HepG2 (cell line): ENCODE results near the gene FHIT. TPM values are rescaled to one million over a fixed set of nuclear protein-coding genes. Genes with fewer than 3 reads are reported as not detected.

Experiments used
- ATAC-seq: fragments of 200-7000 bp; cut with Tn5 transposase; 3 replicates; pipeline ENCODE4 v1.9.1; 2020; ENCODE audit warnings: mild to moderate bottlenecking, moderate library complexity
- BruUV-seq: library from RNA; stranded (reverse); fragments of 400-500 nt; replicated peaks from 2 replicates; lab custom pipeline; 2021; lab: Mats Ljungman, UMichigan
- CTCF ChIA-PET: fragments of 300-600 bp; formaldehyde crosslinking; extraction: SDS; loops from one replicate; lab custom pipeline; 2021; ENCODE audit warnings: low total read pairs, inconsistent platforms, low intra/inter-chr PET ratio; lab: Yijun Ruan, JAX
- POLR2A ChIA-PET: fragments of 350-600 bp; sonication (Branson Sonifier 250); formaldehyde crosslinking; loops from one replicate; lab custom pipeline; 2020; ENCODE audit warnings: antibody characterized with exemption, inconsistent platforms; lab: Yijun Ruan, JAX
- DNase-seq: peaks from one replicate; pipeline ENCODE4 v3.0.0-alpha.2; 2015; ENCODE audit warnings: low spot score
- FAIRE-seq: peaks from 3 replicates; lab custom pipeline; 2011; peaks lifted over from hg19 to GRCh38; lab: Jason Lieb, UNC
- H2AFZ ChIP-seq: one replicate; pipeline ENCODE4 v1.6.1; 2011; ENCODE audit warnings: low read length, inconsistent platforms
- H3K27ac ChIP-seq: fragments of 300-600 bp; 3 replicates; pipeline ENCODE4 v1.8.0; 2011; ENCODE audit warnings: mixed run types, mild to moderate bottlenecking, mixed read lengths, low read length, inconsistent platforms; ENCODE audit not compliant: insufficient read depth; ENCODE audit errors: extremely low read length
- H3K27me3 ChIP-seq, 2 experiments: fragments of 200-600 bp in 1 of 2; 2 replicates in 1 of 2; 3 replicates in 1 of 2; pipeline versions ENCODE4 v1.6.0 to v1.8.0; 2011; ENCODE audit warnings: low read length in 2 of 2, mild to moderate bottlenecking in 2 of 2, moderate library complexity in 2 of 2, inconsistent platforms in 1 of 2; ENCODE audit not compliant: insufficient read depth in 2 of 2, control insufficient read depth in 1 of 2
- H3K36me3 ChIP-seq, 2 experiments: fragments of 200-600 bp in 1 of 2; replicated peaks in 1 of 2; 2 replicates in 1 of 2; 3 replicates in 1 of 2; pipeline versions ENCODE4 v1.5.1 to v1.8.0; 2011; ENCODE audit warnings: low read length in 2 of 2, inconsistent platforms in 1 of 2; ENCODE audit not compliant: insufficient read depth in 2 of 2, control insufficient read depth in 1 of 2
- H3K4me1 ChIP-seq: 2 replicates; pipeline ENCODE4 v1.5.1; 2012; ENCODE audit warnings: low read length, inconsistent platforms; ENCODE audit not compliant: insufficient read depth
- H3K4me2 ChIP-seq: 2 replicates; pipeline ENCODE4 v1.6.0; 2011; ENCODE audit warnings: low read depth, low read length, inconsistent platforms
- H3K4me3 ChIP-seq, 3 experiments: fragments of 200-600 bp in 1 of 3; sonication (generic), shearing (Covaris generic) in 1 of 3; replicated peaks in 1 of 3; 2 replicates each; pipeline ENCODE4 v1.5.1; 2011 to 2016; ENCODE audit warnings: low read length in 3 of 3, inconsistent platforms in 2 of 3, low read depth in 2 of 3, mild to moderate bottlenecking in 2 of 3, control low read depth in 1 of 3, mixed read lengths in 1 of 3; ENCODE audit not compliant: insufficient read depth in 1 of 3
- H3K79me2 ChIP-seq: one replicate; pipeline ENCODE4 v1.6.1; 2011; ENCODE audit warnings: low read length, inconsistent platforms; ENCODE audit not compliant: insufficient read depth
- H3K9ac ChIP-seq: 2 replicates; pipeline ENCODE4 v1.6.0; 2011; ENCODE audit warnings: mild to moderate bottlenecking, low read depth, low read length, inconsistent platforms; ENCODE audit not compliant: insufficient read depth
- H3K9me3 ChIP-seq: 2 replicates; pipeline ENCODE4 v1.5.1; 2012; ENCODE audit warnings: mild to moderate bottlenecking, low read length
- H4K20me1 ChIP-seq: 2 replicates; pipeline ENCODE4 v1.6.0; 2011; ENCODE audit warnings: inconsistent platforms, mild to moderate bottlenecking, low read length, moderate library complexity; ENCODE audit not compliant: insufficient read depth
- CENPX ChIP-seq: sonication (generic); formaldehyde crosslinking; IDR thresholded peaks from 2 replicates; pipeline ENCODE4 v1.9.0; 2021; ENCODE audit warnings: mild to moderate bottlenecking, missing genetic modification reagents, moderate library complexity
- RELA ChIP-seq: sonication (generic); formaldehyde crosslinking; IDR thresholded peaks from 2 replicates; pipeline ENCODE4 v1.4.0; 2020; ENCODE audit warnings: missing genetic modification reagents
- REPIN1 ChIP-seq: sonication (generic); formaldehyde crosslinking; IDR thresholded peaks from 2 replicates; pipeline ENCODE4 v1.8.0; 2022; ENCODE audit warnings: missing genetic modification reagents, low read depth, mild to moderate bottlenecking, borderline replicate concordance
- SKI ChIP-seq: fragments of 450-650 bp; IDR thresholded peaks from one replicate; pipeline ENCODE4 v1.6.1; 2018; ENCODE audit warnings: mild to moderate bottlenecking; ENCODE audit not compliant: partially characterized antibody
- ZNF713 ChIP-seq: sonication (generic); formaldehyde crosslinking; IDR thresholded peaks from 2 replicates; pipeline ENCODE4 v1.4.0; 2020; ENCODE audit warnings: mild to moderate bottlenecking, missing genetic modification reagents
- ZNF75D ChIP-seq: sonication (generic); formaldehyde crosslinking; IDR thresholded peaks from 2 replicates; pipeline ENCODE4 v1.8.1; 2023; ENCODE audit warnings: missing genetic modification reagents, mild to moderate bottlenecking, borderline replicate concordance
- ZNF792 ChIP-seq: IDR thresholded peaks from 2 replicates; pipeline ENCODE4 v1.6.1; 2016
- WGBS: methylation state at CpG from one replicate; pipeline ENCODE4 v1.1.6; 2017; ENCODE audit warnings: low lambda C conversion rate; 5-methylcytosine and 5-hydroxymethylcytosine counted together
- in situ Hi-C: cut with HindIII; loops from 2 replicates; pipeline ENCODE4 v1.10.0; 2017; ENCODE audit warnings: low pct_unique_long_range_greater_than_20kb; ENCODE audit not compliant: extremely low pct_ligation_motif_present
- intact Hi-C: fragments of 100-400 bp; cut with micrococcal nuclease; formaldehyde crosslinking; loops from one replicate; pipeline ENCODE4 v1.10.0; 2022; ENCODE audit not compliant: unreplicated experiment
- polyA plus RNA-seq, 8 experiments: library from polyadenylated mRNA; depleted of rRNA in 3 of 8; stranded (reverse) in 7 of 8; unstranded in 1 of 8; fragments of >200 nt; fragmentation: Illumina TruSeq in 4 of 8; extraction: Trizol in 4 of 8; gene quantifications; 2 replicates each; pipeline versions ENCODE4 v1.2.1 to v1.2.3, GENCODE V29; 2011 to 2016; ENCODE audit warnings: low read depth in 4 of 8, missing spikeins in 1 of 8, mixed read lengths in 1 of 8; ENCODE audit not compliant: insufficient read depth in 1 of 8
- total RNA-seq, 5 experiments: library from RNA; depleted of rRNA; stranded (reverse); fragments of >200 nt; fragmentation: Illumina TruSeq; extraction: Trizol; gene quantifications; 2 replicates each; pipeline ENCODE4 v1.2.3, GENCODE V29; 2016; ENCODE audit warnings: low read depth in 1 of 5
- TF ChIP-seq, protein P1 (sequence below), 2 experiments: sonication (generic) in 1 of 2; formaldehyde crosslinking in 1 of 2; IDR thresholded peaks; 2 replicates each; pipeline versions ENCODE4 v1.4.0 to v1.6.1; 2018 to 2020; ENCODE audit warnings: missing genetic modification reagents in 2 of 2, borderline replicate concordance in 1 of 2, low read depth in 1 of 2, mild to moderate bottlenecking in 1 of 2, missing biosample characterization in 1 of 2
- TF ChIP-seq, protein P2 (sequence below): sonication (generic); formaldehyde crosslinking; IDR thresholded peaks from 2 replicates; pipeline ENCODE4 v1.4.0; 2020; ENCODE audit warnings: missing genetic modification reagents; ENCODE audit errors: not compliant biosample characterization

FHIT gene
- total and polyA plus RNA-seq, 2 of the 13 experiments (the other 11 are each of a cell fraction or from before 2014, with no cell fraction given): 4.0 to 4.6 TPM

DNA sequence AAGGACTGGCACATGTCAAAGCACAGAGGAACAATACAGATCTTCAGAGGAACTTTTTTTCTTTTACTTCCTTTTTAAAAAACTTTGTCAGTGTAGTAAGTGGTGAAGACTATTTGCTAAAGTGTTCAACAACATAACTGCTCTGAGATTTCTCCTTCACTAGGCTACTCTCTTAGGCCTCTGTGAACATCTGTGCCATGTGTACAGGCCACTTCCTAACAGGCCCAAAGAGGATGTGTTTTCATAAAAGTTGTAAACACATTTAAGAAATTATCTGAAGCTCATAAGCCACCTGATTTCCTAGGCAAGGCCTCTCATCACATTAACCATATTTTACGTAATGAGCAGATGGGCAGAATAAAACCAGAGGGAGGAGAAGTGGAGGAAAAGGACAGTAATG lies 235.4 kb downstream of the FHIT start:
- DNase-seq (no peak), FAIRE-seq (no peak), ATAC-seq (no peak)
- H3K79me2 ChIP-seq: no peaks in the 10 kb centered on the region
- TF ChIP-seq RELA (CRISPR knock-in tag) (no peak), ZNF75D (CRISPR knock-in tag) (no peak), ZNF713 (CRISPR knock-in tag) (no peak), SKI (no peak), CENPX (no peak), REPIN1 (CRISPR knock-in tag) (no peak), ZNF792 (no peak)
- TF ChIP-seq, protein P1, sequence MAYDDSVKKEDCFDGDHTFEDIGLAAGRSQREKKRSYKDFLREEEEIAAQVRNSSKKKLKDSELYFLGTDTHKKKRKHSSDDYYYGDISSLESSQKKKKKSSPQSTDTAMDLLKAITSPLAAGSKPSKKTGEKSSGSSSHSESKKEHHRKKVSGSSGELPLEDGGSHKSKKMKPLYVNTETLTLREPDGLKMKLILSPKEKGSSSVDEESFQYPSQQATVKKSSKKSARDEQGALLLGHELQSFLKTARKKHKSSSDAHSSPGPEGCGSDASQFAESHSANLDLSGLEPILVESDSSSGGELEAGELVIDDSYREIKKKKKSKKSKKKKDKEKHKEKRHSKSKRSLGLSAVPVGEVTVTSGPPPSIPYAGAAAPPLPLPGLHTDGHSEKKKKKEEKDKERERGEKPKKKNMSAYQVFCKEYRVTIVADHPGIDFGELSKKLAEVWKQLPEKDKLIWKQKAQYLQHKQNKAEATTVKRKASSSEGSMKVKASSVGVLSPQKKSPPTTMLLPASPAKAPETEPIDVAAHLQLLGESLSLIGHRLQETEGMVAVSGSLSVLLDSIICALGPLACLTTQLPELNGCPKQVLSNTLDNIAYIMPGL (CRISPR knock-in tag; IDR thresholded peaks at IDR 0.05; ENCODE audit: borderline replicate concordance in 1 of 2, low read depth in 1 of 2): no peak
- TF ChIP-seq, protein P2, sequence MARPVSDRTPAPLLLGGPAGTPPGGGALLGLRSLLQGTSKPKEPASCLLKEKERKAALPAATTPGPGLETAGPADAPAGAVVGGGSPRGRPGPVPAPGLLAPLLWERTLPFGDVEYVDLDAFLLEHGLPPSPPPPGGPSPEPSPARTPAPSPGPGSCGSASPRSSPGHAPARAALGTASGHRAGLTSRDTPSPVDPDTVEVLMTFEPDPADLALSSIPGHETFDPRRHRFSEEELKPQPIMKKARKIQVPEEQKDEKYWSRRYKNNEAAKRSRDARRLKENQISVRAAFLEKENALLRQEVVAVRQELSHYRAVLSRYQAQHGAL (CRISPR knock-in tag): no peak
- H4K20me1 ChIP-seq: no peaks in the 10 kb centered on the region
- no peaks in the 10 kb centered on the region for H3K36me3 ChIP-seq
- H3K4me2 ChIP-seq: no peak overlapping the region
- H3K4me1 ChIP-seq: no peaks in the 10 kb centered on the region
- H3K27ac ChIP-seq: no peak overlapping the region
- WGBS: 98% methylated on average over 1 of the region's 1 CpG
- intact Hi-C loops (no loop called here), in situ Hi-C loops (no loop called here)
- ChIA-PET POLR2A (no interaction called here), CTCF (no interaction called here)
- no peak overlapping the region for H3K4me3 ChIP-seq
- no peak overlapping the region for H3K9ac ChIP-seq
- no peaks in the 10 kb centered on the region for H3K27me3 ChIP-seq
- no peak overlapping the region for H2AFZ ChIP-seq
- no TSS peak for BruUV-seq
- no peaks in the 10 kb centered on the region for H3K9me3 ChIP-seq
